Endothelial cell of umbilical vein (primary cell): ENCODE measurements around the gene IWS1. TPM values are rescaled to one million over a fixed set of nuclear protein-coding genes. Genes with fewer than 3 reads are reported as not detected.

ENCODE experiments used
- BruUV-seq: library from RNA; stranded (reverse); fragments of 400-500 nt; replicated peaks from 2 replicates; lab custom pipeline; 2021; lab: Mats Ljungman, UMichigan
- CTCF ChIA-PET: fragments of 300-600, 350-600 bp; sonication (Branson Sonifier 250); formaldehyde crosslinking; loops from one replicate; lab custom pipeline; 2021; ENCODE audit warnings: antibody characterized with exemption, inconsistent platforms; lab: Charles Lee
- POLR2A ChIA-PET: fragments of 300-600, 350-600 bp; sonication (Branson Sonifier 250); formaldehyde crosslinking; loops from one replicate; lab custom pipeline; 2021; ENCODE audit warnings: antibody characterized with exemption, inconsistent platforms; lab: Charles Lee
- DNase-seq: peaks from one replicate; pipeline ENCODE4 v3.0.0-alpha.2; 2011; ENCODE audit warnings: low read depth, low spot score
- FAIRE-seq: peaks from 2 replicates; lab custom pipeline; 2011; peaks lifted over from hg19 to GRCh38; lab: Jason Lieb, UNC
- H2AFZ ChIP-seq: 2 replicates; pipeline ENCODE4 v1.6.0; 2012; ENCODE audit warnings: low read depth, low read length, control low read depth, inconsistent platforms
- H3K27ac ChIP-seq: 2 replicates; pipeline ENCODE4 v1.5.1; 2011; ENCODE audit warnings: low read depth, mild to moderate bottlenecking, control low read depth, low read length, moderate library complexity; ENCODE audit not compliant: insufficient read depth
- H3K27me3 ChIP-seq, 2 experiments: 2 replicates each; pipeline versions ENCODE4 v1.6.0 to v1.6.1; 2011; ENCODE audit warnings: low read length in 2 of 2, mixed read lengths in 1 of 2; ENCODE audit not compliant: control insufficient read depth in 2 of 2, insufficient read depth in 2 of 2
- H3K36me3 ChIP-seq, 2 experiments: 2 replicates in 1 of 2; 3 replicates in 1 of 2; pipeline ENCODE4 v1.5.1; 2011; ENCODE audit warnings: low read length in 2 of 2, mild to moderate bottlenecking in 1 of 2, moderate library complexity in 1 of 2; ENCODE audit not compliant: control insufficient read depth in 2 of 2, insufficient read depth in 2 of 2; ENCODE audit errors: extremely low read depth in 1 of 2
- H3K4me1 ChIP-seq: 3 replicates; pipeline ENCODE4 v1.5.1; 2011; ENCODE audit warnings: mild to moderate bottlenecking, low read length; ENCODE audit not compliant: control insufficient read depth, insufficient read depth; ENCODE audit errors: extremely low read depth
- H3K4me2 ChIP-seq: 2 replicates; pipeline ENCODE4 v1.6.1; 2011; ENCODE audit warnings: low read length, control low read depth, mixed read lengths; ENCODE audit not compliant: insufficient read depth
- H3K4me3 ChIP-seq, 3 experiments: fragments of 200-600 bp in 1 of 3; sonication (generic), shearing (Covaris generic) in 1 of 3; replicated peaks in 1 of 3; 2 replicates each; pipeline ENCODE4 v1.5.1; 2011 to 2016; ENCODE audit warnings: control low read depth in 3 of 3, low read length in 3 of 3, mild to moderate bottlenecking in 2 of 3, inconsistent platforms in 1 of 3, low read depth in 1 of 3, moderate library complexity in 1 of 3; ENCODE audit not compliant: insufficient read depth in 1 of 3
- H3K79me2 ChIP-seq: 2 replicates; pipeline ENCODE4 v1.6.0; 2012; ENCODE audit warnings: low read length, inconsistent platforms; ENCODE audit not compliant: control insufficient read depth, insufficient read depth
- H3K9ac ChIP-seq: replicated peaks from 2 replicates; pipeline ENCODE3; 2011; ENCODE audit warnings: low read length, control low read depth; ENCODE audit not compliant: insufficient read depth; ENCODE audit errors: extremely low read depth
- H3K9me1 ChIP-seq: replicated peaks from 3 replicates; pipeline ENCODE4 v1.6.0; 2011; ENCODE audit warnings: mild to moderate bottlenecking, low read length; ENCODE audit not compliant: control insufficient read depth, insufficient read depth; ENCODE audit errors: extremely low read depth
- H3K9me3 ChIP-seq: replicated peaks from 2 replicates; pipeline ENCODE4 v1.5.1; 2012; ENCODE audit warnings: low read length, inconsistent platforms; ENCODE audit not compliant: control insufficient read depth, insufficient read depth
- H4K20me1 ChIP-seq: replicated peaks from 2 replicates; pipeline ENCODE3; 2011; ENCODE audit warnings: mild to moderate bottlenecking, low read length; ENCODE audit not compliant: control insufficient read depth, insufficient read depth; ENCODE audit errors: extremely low read depth
- EZH2 ChIP-seq: IDR thresholded peaks from 2 replicates; pipeline ENCODE4 v1.6.1; 2012; ENCODE audit warnings: borderline replicate concordance, low read depth, mild to moderate bottlenecking, moderate library complexity, low read length, inconsistent platforms; ENCODE audit not compliant: severe bottlenecking
- FOS ChIP-seq: IDR thresholded peaks from 2 replicates; pipeline ENCODE4 v1.6.1; 2011; ENCODE audit warnings: mild to moderate bottlenecking, low read length, moderate library complexity, borderline replicate concordance; ENCODE audit not compliant: insufficient read depth
- GATA2 ChIP-seq: IDR thresholded peaks from 2 replicates; pipeline ENCODE4 v1.7.0; 2011; ENCODE audit warnings: low read depth, mild to moderate bottlenecking, moderate library complexity, mixed read lengths, low read length; ENCODE audit not compliant: insufficient read length, insufficient read depth
- JUN ChIP-seq: IDR thresholded peaks from 2 replicates; pipeline ENCODE4 v1.6.1; 2011; ENCODE audit warnings: borderline replicate concordance, low read depth; ENCODE audit not compliant: insufficient read length, insufficient read depth
- MYC ChIP-seq: IDR thresholded peaks from one replicate; pipeline ENCODE4 v1.6.1; 2011; ENCODE audit warnings: mild to moderate bottlenecking, low read depth, low read length
- POLR2A ChIP-seq: IDR thresholded peaks from 2 replicates; pipeline ENCODE4 v1.6.1; 2012; ENCODE audit warnings: low read depth, mild to moderate bottlenecking, control low read depth, low read length
- POLR2AphosphoS5 ChIP-seq: IDR thresholded peaks from 2 replicates; pipeline ENCODE4 v1.6.1; 2012; ENCODE audit warnings: low read depth, mild to moderate bottlenecking, control low read depth, low read length, moderate library complexity; ENCODE audit not compliant: insufficient read depth
- dilution Hi-C: fragments of 300-500 bp; cut with MboI; formaldehyde crosslinking; loops from one replicate; pipeline ENCODE4 v1.15.0; 2019; ENCODE audit warnings: low sequenced_read_pairs; ENCODE audit not compliant: extremely low pct_ligation_motif_present
- intact Hi-C: fragments of 100-400 bp; cut with micrococcal nuclease; formaldehyde crosslinking; loops from one replicate; pipeline ENCODE4 v1.10.0; 2022
- polyA plus RNA-seq, 4 experiments: library from polyadenylated mRNA; depleted of rRNA in 3 of 4; stranded (reverse) in 3 of 4; unstranded in 1 of 4; fragments of >200 nt; gene quantifications; 2 replicates each; pipeline versions ENCODE4 v1.2.1 to v1.2.3, GENCODE V29; 2011 to 2012; ENCODE audit warnings: missing spikeins in 1 of 4
- total RNA-seq: library from RNA; stranded (reverse); gene quantifications from 2 replicates; pipeline ENCODE4 v1.2.3, GENCODE V29; 2021
- TF ChIP-seq, protein P1 (sequence below), 2 donors: IDR thresholded peaks; 1 replicate in 1 of 2; 2 replicates in 1 of 2; pipeline ENCODE4 v1.5.1; 2011; ENCODE audit warnings: low read length in 2 of 2, mild to moderate bottlenecking in 2 of 2, moderate library complexity in 2 of 2, control low read depth in 1 of 2, inconsistent platforms in 1 of 2, low read depth in 1 of 2; ENCODE audit not compliant: insufficient read depth in 1 of 2; ENCODE audit errors: extremely low read depth in 1 of 2
- TF ChIP-seq, protein P2 (sequence below): IDR thresholded peaks from 2 replicates; pipeline ENCODE4 v1.6.1; 2011; ENCODE audit not compliant: insufficient read depth, insufficient read length

Gene IWS1
- total and polyA plus RNA-seq, 2 donors (not counting 3 experiments of a cell fraction or from before 2014, with no cell fraction given): 14.7 to 51.0 TPM

DNA sequence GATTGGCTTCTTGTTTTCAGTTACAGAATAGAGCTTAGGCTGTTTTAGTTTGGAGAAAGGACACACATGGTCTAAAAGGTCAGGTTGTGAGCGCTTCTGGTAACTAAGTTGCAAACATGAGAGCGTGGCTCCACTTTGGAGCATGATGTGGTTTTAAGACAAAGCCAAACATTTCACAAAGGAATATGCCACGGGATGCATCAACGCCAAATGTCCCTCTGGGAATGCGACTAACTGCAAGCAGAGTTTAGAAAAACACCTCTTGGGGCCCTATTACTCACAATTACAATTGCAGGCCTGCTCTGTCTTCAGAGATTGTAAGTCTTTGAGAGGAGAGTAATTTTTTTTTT, 34.6 kb upstream of the IWS1 start:
- Histone ChIP-seq H3K36me3 (no peaks in the 10 kb centered on the region), H3K79me2 (no peaks in the 10 kb centered on the region), H3K9ac (no peak overlapping the region), H3K4me2 (no peak overlapping the region), H4K20me1 (no peaks in the 10 kb centered on the region), H3K4me1 (no peaks in the 10 kb centered on the region), H2AFZ (no peak overlapping the region), H3K9me1 (no peaks in the 10 kb centered on the region), H3K27ac (no peak overlapping the region), H3K27me3 (peaks cover 16 to 20% of the 10 kb centered on the region in 2 experiments), H3K9me3 (no peaks in the 10 kb centered on the region), H3K4me3 (no peak overlapping the region)
- intact Hi-C loops: loop anchor here (5.0 kb wide), 1 partner anchor 851 kb away; no protein-coding TSS in a partner anchor
- no peak for DNase-seq
- CTCF ChIA-PET: no interaction called here
- no TSS peak for BruUV-seq
- POLR2A ChIA-PET: no interaction called here
- no peak for TF ChIP-seq POLR2AphosphoS5
- TF ChIP-seq FOS: no peak
- no peak for FAIRE-seq
- dilution Hi-C loops: no loop called here

DNA sequence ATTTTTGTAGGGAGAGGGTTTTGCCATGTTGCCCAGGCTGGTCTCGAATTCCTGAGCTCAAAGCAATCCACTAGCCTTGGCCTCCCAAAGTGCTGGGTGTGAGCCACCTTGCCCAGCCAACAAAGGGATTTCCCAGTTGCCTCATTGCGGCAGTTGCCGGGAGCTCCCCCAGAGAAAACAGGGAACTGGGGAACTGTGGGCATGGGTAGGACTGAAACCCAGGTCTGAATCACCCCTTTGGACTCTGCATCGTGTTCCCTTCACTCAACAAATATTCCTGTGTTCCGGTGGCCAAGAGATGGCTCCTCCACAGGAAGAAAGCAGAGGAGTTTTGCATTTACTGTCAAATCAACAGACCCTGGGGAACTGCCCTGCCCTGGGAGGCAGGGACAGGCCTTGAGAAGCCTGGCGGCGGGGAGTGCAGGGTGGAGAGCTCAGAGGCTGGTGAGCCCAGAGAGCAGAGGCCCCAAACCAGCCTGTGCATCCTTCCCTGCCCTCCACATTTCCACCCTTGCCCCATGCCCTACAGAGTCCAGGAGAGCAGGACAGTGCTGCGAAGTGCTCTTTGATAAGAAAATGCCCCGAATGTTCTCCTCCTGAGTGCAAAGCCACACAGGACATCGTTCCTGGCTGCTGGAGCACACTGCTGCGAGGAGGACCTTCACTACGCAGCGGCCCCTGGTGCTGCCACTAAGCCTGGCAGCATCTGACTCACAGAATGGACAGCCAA, 34.1 kb upstream of the IWS1 start:
- Histone ChIP-seq H3K4me3 (no peak overlapping the region), H3K9me1 (no peaks in the 10 kb centered on the region), H3K27ac (no peak overlapping the region), H3K79me2 (no peaks in the 10 kb centered on the region), H3K9ac (no peak overlapping the region), H2AFZ (no peak overlapping the region), H3K36me3 (no peaks in the 10 kb centered on the region), H3K4me2 (no peak overlapping the region), H3K4me1 (no peaks in the 10 kb centered on the region), H4K20me1 (no peaks in the 10 kb centered on the region), H3K27me3 (peaks cover 19 to 23% of the 10 kb centered on the region in 2 experiments), H3K9me3 (no peaks in the 10 kb centered on the region)
- intact Hi-C loops (loop anchor here (5.0 kb wide), 1 partner anchor 852 kb away; no protein-coding TSS in a partner anchor), dilution Hi-C loops (no loop called here)
- FAIRE-seq (no peak), DNase-seq (no peak)
- no peak for TF ChIP-seq FOS
- no peak for TF ChIP-seq POLR2AphosphoS5
- no peak for TF ChIP-seq POLR2A
- TF ChIP-seq MYC: no peak
- TF ChIP-seq, protein P1, sequence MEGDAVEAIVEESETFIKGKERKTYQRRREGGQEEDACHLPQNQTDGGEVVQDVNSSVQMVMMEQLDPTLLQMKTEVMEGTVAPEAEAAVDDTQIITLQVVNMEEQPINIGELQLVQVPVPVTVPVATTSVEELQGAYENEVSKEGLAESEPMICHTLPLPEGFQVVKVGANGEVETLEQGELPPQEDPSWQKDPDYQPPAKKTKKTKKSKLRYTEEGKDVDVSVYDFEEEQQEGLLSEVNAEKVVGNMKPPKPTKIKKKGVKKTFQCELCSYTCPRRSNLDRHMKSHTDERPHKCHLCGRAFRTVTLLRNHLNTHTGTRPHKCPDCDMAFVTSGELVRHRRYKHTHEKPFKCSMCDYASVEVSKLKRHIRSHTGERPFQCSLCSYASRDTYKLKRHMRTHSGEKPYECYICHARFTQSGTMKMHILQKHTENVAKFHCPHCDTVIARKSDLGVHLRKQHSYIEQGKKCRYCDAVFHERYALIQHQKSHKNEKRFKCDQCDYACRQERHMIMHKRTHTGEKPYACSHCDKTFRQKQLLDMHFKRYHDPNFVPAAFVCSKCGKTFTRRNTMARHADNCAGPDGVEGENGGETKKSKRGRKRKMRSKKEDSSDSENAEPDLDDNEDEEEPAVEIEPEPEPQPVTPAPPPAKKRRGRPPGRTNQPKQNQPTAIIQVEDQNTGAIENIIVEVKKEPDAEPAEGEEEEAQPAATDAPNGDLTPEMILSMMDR (IDR thresholded peaks at IDR 0.05; ENCODE audit: extremely low read depth in 1 of 2, insufficient read depth in 1 of 2, low read depth in 1 of 2, low read length in 2 of 2): no peak
- no peak for TF ChIP-seq EZH2
- no peak for TF ChIP-seq JUN
- TF ChIP-seq, protein P2, sequence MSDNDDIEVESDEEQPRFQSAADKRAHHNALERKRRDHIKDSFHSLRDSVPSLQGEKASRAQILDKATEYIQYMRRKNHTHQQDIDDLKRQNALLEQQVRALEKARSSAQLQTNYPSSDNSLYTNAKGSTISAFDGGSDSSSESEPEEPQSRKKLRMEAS: no peak
- TF ChIP-seq GATA2: no peak
- no TSS peak for BruUV-seq
- ChIA-PET POLR2A (no interaction called here), CTCF (no interaction called here)
